HG02973 (cell line): ENCODE measurements around the gene AGPAT2.

Source experiments
- ATAC-seq: cut with Tn5 transposase; IDR thresholded peaks from one replicate; pipeline ENCODE4 v1.9.1; 2021; ENCODE audit warnings: moderate library complexity; ENCODE audit not compliant: unreplicated experiment

AGPAT2 gene

DNA sequence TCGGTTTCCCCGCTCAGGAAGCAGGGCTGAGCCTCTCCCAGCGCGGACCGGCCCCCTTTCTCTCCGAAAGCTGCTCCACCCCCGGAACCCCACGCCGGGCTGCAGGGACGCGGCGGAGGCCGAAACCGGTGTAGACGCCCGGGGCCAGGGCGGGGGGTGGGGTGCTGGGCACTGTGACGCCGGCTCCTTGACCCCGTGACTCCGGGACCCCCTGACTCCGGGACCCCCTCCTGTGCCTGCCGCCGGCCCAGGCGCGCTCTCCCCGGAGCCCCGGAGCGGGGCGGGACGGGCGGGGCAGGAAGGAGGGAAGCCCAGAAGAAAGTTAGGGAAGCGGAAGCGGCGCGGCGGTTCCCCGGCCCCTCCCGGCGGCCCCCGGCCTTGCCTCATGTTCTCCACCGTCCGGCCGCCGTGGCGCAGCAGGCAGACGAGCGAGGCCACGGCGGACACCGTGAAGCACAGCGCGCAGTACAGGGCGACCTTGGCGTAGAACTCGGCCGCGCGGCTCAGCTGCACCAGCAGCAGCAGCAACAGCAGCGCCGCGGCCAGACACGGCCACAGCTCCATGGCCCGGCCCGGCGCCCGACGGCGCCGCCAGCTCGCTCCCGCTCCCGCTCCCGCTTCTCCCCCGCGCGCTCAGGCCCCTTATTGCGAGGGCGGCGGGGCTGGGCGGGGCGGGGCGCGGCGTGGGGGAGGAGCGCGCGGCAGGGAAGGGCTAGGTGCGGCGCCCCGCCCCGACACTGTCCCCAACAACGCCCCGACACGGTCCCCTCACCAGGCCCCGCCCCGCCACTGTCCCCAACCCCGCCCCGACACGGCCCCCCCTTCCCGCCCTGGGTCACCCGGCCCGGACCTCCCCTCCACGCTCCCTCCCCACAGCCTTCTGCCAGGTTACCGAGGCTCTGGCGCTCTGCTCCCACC lies at the start of gene AGPAT2:
AGPAT2 (minus strand) TSS at position 664 of the 918 bp plus-strand sequence; CDS start at position 564, 100 bp downstream.
- ATAC-seq = no peak

DNA sequence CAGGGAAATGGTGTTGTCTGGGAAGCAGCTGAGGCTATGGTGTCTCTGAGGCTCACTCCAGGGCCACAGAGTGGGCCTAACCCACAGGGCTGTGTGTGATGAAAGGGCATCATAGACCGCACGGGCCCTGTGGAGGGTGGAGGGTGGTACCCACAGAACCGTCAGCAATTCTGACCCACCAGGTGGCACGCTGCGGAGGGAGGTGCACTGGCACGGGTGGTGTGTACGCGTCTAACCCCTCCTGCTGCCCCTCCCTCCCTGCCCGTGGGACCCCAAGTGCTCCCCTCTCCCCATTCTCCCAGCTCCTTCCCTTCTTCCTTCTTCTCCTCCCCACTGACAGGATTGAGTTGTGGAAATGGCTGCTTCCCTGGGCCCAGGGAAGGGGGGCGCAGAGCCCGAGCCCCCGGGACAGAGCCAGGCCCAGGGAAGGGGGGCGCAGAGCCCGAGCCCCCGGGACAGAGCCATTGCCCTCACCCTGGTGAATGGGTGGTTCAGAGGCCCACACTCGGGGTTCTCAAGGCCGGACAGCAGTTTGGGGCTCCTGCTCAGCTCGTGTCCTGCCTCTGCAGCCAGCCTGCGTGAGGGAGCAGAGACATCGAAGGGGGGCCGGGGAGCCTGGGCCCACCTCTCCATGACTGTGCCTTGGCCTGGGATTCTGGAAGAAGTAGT lies 48.7 kb upstream of the AGPAT2 start:
- ATAC-seq = no peak

- ATAC-seq = no peak
Measured at GRCh38 chr9:136734837-136735496, 47.7 kb upstream of the AGPAT2 start.

DNA sequence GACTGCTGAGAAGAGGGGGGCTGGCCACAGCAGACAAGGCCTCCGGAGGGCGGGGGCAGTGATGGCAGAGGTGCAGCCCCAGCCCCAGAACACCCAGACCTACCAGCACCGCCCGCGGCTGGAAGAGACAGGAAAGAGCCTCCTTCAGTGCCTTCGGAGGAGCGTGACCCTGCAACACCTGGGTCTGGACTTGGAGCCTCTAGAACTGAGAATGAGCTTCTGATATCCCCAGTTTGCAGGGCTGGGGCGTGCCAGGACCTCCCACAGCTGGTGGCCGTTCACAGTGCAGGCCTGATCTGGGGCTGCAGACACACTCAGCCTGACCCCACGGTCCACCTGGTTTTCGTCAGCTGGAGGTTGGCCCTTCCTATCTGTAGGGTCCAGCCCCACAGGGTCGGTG lies 46.4 kb upstream of the AGPAT2 start:
- no peak for ATAC-seq

GRCh38 chr9:136732444-136733178 lies 45.4 kb upstream of the AGPAT2 start:
- no peak for ATAC-seq

DNA sequence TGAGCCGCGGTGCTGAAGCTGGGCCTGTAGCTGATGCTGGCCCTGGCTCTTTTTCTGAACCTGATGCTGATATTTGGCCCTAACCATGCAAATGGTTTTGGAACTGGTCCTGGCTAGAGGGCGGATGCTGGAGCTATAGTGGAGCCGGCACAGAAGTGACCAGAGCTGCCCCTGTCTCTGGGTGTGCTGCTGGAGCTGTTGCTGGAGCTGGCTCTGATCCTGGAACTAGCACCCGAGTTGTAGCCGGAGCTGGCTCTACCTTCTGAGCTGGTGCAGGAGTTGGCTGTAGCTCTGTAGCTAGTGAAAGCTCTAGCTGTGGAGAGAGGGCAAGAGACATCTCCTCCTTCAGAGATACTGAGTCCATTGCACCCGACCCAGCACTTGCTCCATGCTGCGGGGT lies 42.7 kb upstream of the AGPAT2 start:
- ATAC-seq = no peak

GRCh38 chr9:136729144-136729543 lies 41.9 kb upstream of the AGPAT2 start:
- ATAC-seq = no peak

- peak; percentile 11 for ATAC-seq
Measured at GRCh38 chr9:136728548-136729123, 41.4 kb upstream of the AGPAT2 start.

- peak; percentile 61 for ATAC-seq
Measured at GRCh38 chr9:136728080-136728547, 40.9 kb upstream of the AGPAT2 start.

DNA sequence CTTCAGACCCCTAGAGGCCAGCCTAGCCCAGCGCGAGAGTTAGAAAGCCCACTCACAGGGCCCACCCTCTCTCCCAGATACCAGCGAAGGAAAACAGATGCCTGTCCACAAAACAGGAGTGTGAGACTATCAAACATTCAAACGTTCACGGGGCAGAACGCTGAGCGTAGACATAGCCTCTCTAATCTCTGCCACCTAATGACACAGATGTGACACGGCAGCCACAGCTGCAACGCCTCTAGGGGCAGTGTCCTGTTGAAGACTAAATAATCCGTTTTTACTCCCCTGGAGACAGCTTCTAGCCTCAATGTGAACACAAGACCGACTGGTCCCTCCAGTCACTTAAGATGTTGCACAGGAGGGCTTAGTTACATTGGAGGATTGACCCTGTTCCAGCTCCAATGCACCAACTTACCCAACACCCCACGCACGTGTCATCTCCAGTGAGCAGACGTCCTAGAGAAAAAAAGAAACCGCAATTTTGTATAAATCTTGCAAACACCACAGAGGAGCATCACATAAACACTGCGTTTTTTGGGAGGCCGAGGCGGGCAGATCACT lies 39.5 kb upstream of the AGPAT2 start:
- no peak for ATAC-seq

DNA sequence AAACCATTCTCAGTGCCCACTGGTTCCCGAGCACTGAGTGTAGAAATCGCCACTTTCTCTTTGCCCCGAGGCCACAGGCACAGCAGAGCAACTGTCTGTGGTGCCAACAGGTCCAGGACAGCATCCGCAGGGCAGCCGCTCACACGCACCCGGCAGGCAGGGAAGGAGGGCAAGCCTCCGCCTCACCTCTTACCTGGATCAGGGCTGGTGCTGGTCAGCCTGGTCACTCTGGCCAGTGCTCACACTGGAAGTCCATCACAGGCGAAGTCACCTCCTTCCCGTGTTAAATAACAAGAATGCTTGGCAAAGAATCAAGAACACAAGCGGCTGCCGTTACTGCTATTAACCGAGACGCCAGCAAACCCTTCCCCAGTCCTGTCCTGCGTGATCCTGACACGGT lies 38.9 kb upstream of the AGPAT2 start:
- ATAC-seq = no peak

GRCh38 chr9:136725612-136726011 lies 38.4 kb upstream of the AGPAT2 start:
- ATAC-seq = no peak

DNA sequence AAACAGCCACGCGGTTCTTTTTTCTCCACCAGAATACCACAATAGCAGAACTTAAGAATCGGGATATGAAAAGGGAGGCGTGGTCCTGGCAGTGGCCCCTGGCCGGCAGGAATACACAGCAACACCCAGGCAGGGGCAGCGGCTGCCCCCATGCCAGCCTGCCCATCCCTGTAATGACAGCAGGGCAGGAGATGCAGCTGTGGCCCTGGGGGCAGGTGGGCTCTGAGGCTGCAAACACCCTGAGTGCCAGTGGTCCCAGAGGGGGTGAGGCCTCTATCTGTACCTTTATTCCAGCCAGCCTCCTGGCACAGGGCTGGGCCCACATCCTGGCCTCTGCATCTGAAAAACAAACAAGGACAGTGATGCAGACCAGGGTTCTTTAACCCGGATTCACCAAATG lies 37.5 kb upstream of the AGPAT2 start:
- ATAC-seq = no peak

DNA sequence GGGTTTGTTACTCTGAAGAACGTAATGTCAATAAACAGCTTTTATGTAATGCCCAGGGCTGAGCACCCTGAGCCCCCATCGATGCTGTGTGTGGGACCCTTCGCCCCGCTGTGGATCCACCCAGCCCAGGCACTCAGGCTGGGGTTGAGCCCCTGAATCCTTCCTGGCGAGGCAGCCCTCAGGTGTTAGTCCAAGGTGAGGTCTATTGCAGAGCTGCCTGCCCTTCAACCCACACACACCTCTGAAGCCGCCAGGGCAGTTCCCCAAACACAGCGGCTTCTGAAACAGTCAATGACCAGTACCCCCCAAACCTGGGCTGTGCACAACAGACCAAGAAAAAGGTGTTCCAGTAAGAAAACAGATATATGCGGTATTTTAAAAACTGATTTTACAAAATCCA lies 36.7 kb upstream of the AGPAT2 start:
- ATAC-seq = no peak

GRCh38 chr9:136723362-136723976 lies 36.2 kb upstream of the AGPAT2 start:
- no peak for ATAC-seq

- ATAC-seq = no peak
Measured at GRCh38 chr9:136722969-136723356, 35.7 kb upstream of the AGPAT2 start.

DNA sequence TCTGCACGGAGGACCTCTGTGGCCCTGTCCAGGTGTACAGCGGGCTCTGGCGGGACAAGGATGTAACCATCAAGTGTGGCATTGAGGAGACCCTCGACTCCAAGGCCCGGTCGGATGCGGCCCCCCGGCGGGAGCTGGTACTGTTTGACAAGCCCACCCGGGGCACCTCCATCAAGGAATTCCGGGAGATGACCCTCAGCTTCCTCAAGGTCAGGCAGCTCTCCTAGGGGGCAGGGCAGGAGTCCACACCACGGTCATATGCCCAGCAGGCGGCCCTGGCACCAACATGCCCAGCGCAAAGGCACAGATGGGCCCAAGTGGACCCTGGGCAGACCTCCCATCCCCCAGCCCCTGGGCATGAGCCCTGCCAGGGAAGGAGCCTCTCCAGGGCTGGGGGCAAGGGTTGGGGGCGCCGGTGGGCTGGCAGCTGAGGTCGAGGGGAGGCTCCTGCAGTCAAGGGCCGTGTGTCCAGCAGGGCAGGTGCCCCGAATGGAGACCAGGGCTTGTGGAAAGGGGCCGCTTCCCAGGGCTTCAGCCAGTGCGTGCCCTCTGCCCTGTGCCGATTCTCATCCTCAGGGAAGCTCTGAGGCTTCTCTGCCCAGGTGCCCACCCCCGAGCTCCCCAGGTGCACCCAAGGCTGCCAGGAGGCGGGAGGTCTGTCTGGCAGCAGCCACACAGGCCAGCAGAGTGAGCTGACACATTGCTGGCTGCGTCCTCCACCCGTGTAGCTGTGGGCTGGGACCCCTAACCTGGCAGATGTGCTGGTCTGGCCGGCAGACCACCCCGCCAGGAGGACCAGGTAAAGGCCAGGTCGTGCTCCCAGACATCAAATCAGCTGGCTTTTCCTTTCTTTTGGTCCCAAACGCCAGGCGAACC lies 35.1 kb upstream of the AGPAT2 start:
- no peak for ATAC-seq

DNA sequence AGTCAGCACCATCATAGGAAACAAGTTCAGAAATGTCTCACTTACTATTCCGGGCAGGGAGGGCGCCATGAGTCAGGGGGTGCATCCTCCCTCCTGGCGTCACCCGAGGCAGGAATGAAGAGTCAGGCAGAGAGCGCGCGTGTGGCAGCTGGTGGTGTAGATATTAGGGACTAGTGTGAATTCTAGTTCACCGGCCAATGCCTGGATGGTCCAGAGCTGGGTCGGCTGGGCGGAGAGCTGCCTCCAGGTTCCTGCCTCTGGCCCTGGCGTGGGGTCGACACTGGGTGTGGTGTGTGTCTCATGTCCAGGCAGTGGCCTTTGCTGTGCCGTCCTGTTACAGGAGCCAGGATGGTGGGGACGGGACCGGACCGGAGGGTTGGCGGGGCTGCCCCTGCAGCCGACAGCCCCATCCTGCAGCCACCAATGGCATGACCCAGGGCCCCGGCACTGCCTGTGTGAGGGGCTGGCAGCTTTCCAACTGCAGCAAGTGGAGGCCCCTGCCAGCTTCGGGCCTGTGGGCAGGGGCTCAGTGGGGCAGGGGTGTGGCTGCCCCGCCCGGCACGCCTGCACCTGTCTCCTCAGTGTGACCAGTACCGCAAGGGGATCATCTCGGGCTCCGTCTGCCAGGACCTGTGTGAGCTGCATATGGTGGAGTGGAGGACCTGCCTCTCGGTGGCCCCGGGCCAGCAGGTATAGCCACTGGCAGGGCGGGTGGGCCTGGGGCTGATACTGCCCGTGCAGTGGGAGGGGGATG lies 34.3 kb upstream of the AGPAT2 start:
- ATAC-seq = no peak
